ENCODE results near the gene BRIP1.

The BRIP1 gene

GRCh38 chr17:61755078-61755477 lies 108.2 kb downstream of the BRIP1 start:
- Histone ChIP-seq H3K9ac (ENCODE audit: low read depth, low read length) (no peak overlapping the region), H3K4me2 (ENCODE audit: low read length) (no peak overlapping the region), H3K9me3 (replicated peaks; ENCODE audit: low read length) (no peaks in the 10 kb centered on the region), H3K4me3 (ENCODE audit: low read length) (no peak overlapping the region), H3K36me3 (ENCODE audit: insufficient read depth, low read length) (no peaks in the 10 kb centered on the region), H3K4me1 (ENCODE audit: control insufficient read depth, insufficient read depth, low read length) (no peaks in the 10 kb centered on the region), H3K27me3 (ENCODE audit: control insufficient read depth, insufficient read depth, low read length) (no peaks in the 10 kb centered on the region)

GRCh38 chr17:61754124-61754523 lies 109.2 kb downstream of the BRIP1 start:
- Histone ChIP-seq H3K9ac (ENCODE audit: low read depth, low read length) (no peak overlapping the region), H3K4me2 (ENCODE audit: low read length) (no peak overlapping the region), H3K4me1 (ENCODE audit: control insufficient read depth, insufficient read depth, low read length) (no peaks in the 10 kb centered on the region), H3K27me3 (ENCODE audit: control insufficient read depth, insufficient read depth, low read length) (no peaks in the 10 kb centered on the region), H3K4me3 (ENCODE audit: low read length) (no peak overlapping the region), H3K36me3 (ENCODE audit: insufficient read depth, low read length) (no peaks in the 10 kb centered on the region), H3K9me3 (replicated peaks; ENCODE audit: low read length) (no peaks in the 10 kb centered on the region)

- Histone ChIP-seq H3K4me1 (ENCODE audit: control insufficient read depth, insufficient read depth, low read length) (no peaks in the 10 kb centered on the region), H3K27me3 (ENCODE audit: control insufficient read depth, insufficient read depth, low read length) (no peaks in the 10 kb centered on the region), H3K4me2 (ENCODE audit: low read length) (no peak overlapping the region), H3K4me3 (ENCODE audit: low read length) (no peak overlapping the region), H3K36me3 (ENCODE audit: insufficient read depth, low read length) (no peaks in the 10 kb centered on the region), H3K9me3 (replicated peaks; ENCODE audit: low read length) (no peaks in the 10 kb centered on the region), H3K9ac (ENCODE audit: low read depth, low read length) (no peak overlapping the region)
Observed at GRCh38 chr17:61753696-61754095, 109.6 kb downstream of the BRIP1 start.

GRCh38 chr17:61750656-61751055 lies 112.7 kb downstream of the BRIP1 start:
- H3K4me1 ChIP-seq (ENCODE audit: control insufficient read depth, insufficient read depth, low read length) = no peaks in the 10 kb centered on the region
- no peaks in the 10 kb centered on the region for H3K36me3 ChIP-seq (ENCODE audit: insufficient read depth, low read length)
- no peak overlapping the region for H3K4me2 ChIP-seq (ENCODE audit: low read length)
- no peak overlapping the region for H3K9ac ChIP-seq (ENCODE audit: low read depth, low read length)
- H3K4me3 ChIP-seq (ENCODE audit: low read length) = no peak overlapping the region
- H3K9me3 ChIP-seq (replicated peaks; ENCODE audit: low read length) = no peaks in the 10 kb centered on the region
- H3K27me3 ChIP-seq (ENCODE audit: control insufficient read depth, insufficient read depth, low read length) = no peaks in the 10 kb centered on the region

- Histone ChIP-seq H3K4me1 (ENCODE audit: control insufficient read depth, insufficient read depth, low read length) (no peaks in the 10 kb centered on the region), H3K27me3 (ENCODE audit: control insufficient read depth, insufficient read depth, low read length) (no peaks in the 10 kb centered on the region), H3K4me3 (ENCODE audit: low read length) (no peak overlapping the region), H3K4me2 (ENCODE audit: low read length) (no peak overlapping the region), H3K9me3 (replicated peaks; ENCODE audit: low read length) (no peaks in the 10 kb centered on the region), H3K36me3 (ENCODE audit: insufficient read depth, low read length) (no peaks in the 10 kb centered on the region), H3K9ac (ENCODE audit: low read depth, low read length) (no peak overlapping the region)
Observed at GRCh38 chr17:61749823-61750404, 113.4 kb downstream of the BRIP1 start.

- Histone ChIP-seq H3K9ac (ENCODE audit: low read depth, low read length) (no peak overlapping the region), H3K4me3 (ENCODE audit: low read length) (no peak overlapping the region), H3K36me3 (ENCODE audit: insufficient read depth, low read length) (no peaks in the 10 kb centered on the region), H3K4me1 (ENCODE audit: control insufficient read depth, insufficient read depth, low read length) (no peaks in the 10 kb centered on the region), H3K27me3 (ENCODE audit: control insufficient read depth, insufficient read depth, low read length) (no peaks in the 10 kb centered on the region), H3K9me3 (replicated peaks; ENCODE audit: low read length) (no peaks in the 10 kb centered on the region), H3K4me2 (ENCODE audit: low read length) (no peak overlapping the region)
Observed at GRCh38 chr17:61746248-61746985, 116.9 kb downstream of the BRIP1 start.

GRCh38 chr17:61744804-61745203 lies 118.5 kb downstream of the BRIP1 start:
- no peaks in the 10 kb centered on the region for H3K4me1 ChIP-seq (ENCODE audit: control insufficient read depth, insufficient read depth, low read length)
- H3K9ac ChIP-seq (ENCODE audit: low read depth, low read length) = no peak overlapping the region
- H3K27me3 ChIP-seq (ENCODE audit: control insufficient read depth, insufficient read depth, low read length) = no peaks in the 10 kb centered on the region
- H3K36me3 ChIP-seq (ENCODE audit: insufficient read depth, low read length) = no peaks in the 10 kb centered on the region
- no peaks in the 10 kb centered on the region for H3K9me3 ChIP-seq (replicated peaks; ENCODE audit: low read length)
- H3K4me3 ChIP-seq (ENCODE audit: low read length) = no peak overlapping the region
- no peak overlapping the region for H3K4me2 ChIP-seq (ENCODE audit: low read length)

- Histone ChIP-seq H3K9me3 (replicated peaks; ENCODE audit: low read length) (no peaks in the 10 kb centered on the region), H3K4me3 (ENCODE audit: low read length) (no peak overlapping the region), H3K4me2 (ENCODE audit: low read length) (no peak overlapping the region), H3K4me1 (ENCODE audit: control insufficient read depth, insufficient read depth, low read length) (no peaks in the 10 kb centered on the region), H3K36me3 (ENCODE audit: insufficient read depth, low read length) (no peaks in the 10 kb centered on the region), H3K9ac (ENCODE audit: low read depth, low read length) (no peak overlapping the region), H3K27me3 (ENCODE audit: control insufficient read depth, insufficient read depth, low read length) (no peaks in the 10 kb centered on the region)
Observed at GRCh38 chr17:61744252-61744651, 119.1 kb downstream of the BRIP1 start.

- no peak overlapping the region for H3K4me3 ChIP-seq (ENCODE audit: low read length)
- no peak overlapping the region for H3K9ac ChIP-seq (ENCODE audit: low read depth, low read length)
- H3K4me1 ChIP-seq (ENCODE audit: control insufficient read depth, insufficient read depth, low read length) = no peaks in the 10 kb centered on the region
- no peaks in the 10 kb centered on the region for H3K36me3 ChIP-seq (ENCODE audit: insufficient read depth, low read length)
- no peak overlapping the region for H3K4me2 ChIP-seq (ENCODE audit: low read length)
- H3K27me3 ChIP-seq (ENCODE audit: control insufficient read depth, insufficient read depth, low read length) = no peaks in the 10 kb centered on the region
- H3K9me3 ChIP-seq (replicated peaks; ENCODE audit: low read length) = no peaks in the 10 kb centered on the region
Observed at GRCh38 chr17:61743766-61744165, 119.6 kb downstream of the BRIP1 start.

GRCh38 chr17:61739002-61739401 lies 124.3 kb downstream of the BRIP1 start:
- H3K9ac ChIP-seq (ENCODE audit: low read depth, low read length) = no peak overlapping the region
- no peak overlapping the region for H3K4me3 ChIP-seq (ENCODE audit: low read length)
- H3K36me3 ChIP-seq (ENCODE audit: insufficient read depth, low read length) = peaks cover 4% of the 10 kb centered on the region
- H3K4me1 ChIP-seq (ENCODE audit: control insufficient read depth, insufficient read depth, low read length) = no peaks in the 10 kb centered on the region
- H3K9me3 ChIP-seq (replicated peaks; ENCODE audit: low read length) = no peaks in the 10 kb centered on the region
- no peak overlapping the region for H3K4me2 ChIP-seq (ENCODE audit: low read length)
- H3K27me3 ChIP-seq (ENCODE audit: control insufficient read depth, insufficient read depth, low read length) = no peaks in the 10 kb centered on the region

GRCh38 chr17:61738249-61738648 lies 125.1 kb downstream of the BRIP1 start:
- Histone ChIP-seq H3K4me1 (ENCODE audit: control insufficient read depth, insufficient read depth, low read length) (no peaks in the 10 kb centered on the region), H3K27me3 (ENCODE audit: control insufficient read depth, insufficient read depth, low read length) (no peaks in the 10 kb centered on the region), H3K9ac (ENCODE audit: low read depth, low read length) (no peak overlapping the region), H3K4me2 (ENCODE audit: low read length) (no peak overlapping the region), H3K9me3 (replicated peaks; ENCODE audit: low read length) (no peaks in the 10 kb centered on the region), H3K4me3 (ENCODE audit: low read length) (no peak overlapping the region), H3K36me3 (ENCODE audit: insufficient read depth, low read length) (peaks cover 4% of the 10 kb centered on the region)

- Histone ChIP-seq H3K27me3 (ENCODE audit: control insufficient read depth, insufficient read depth, low read length) (no peaks in the 10 kb centered on the region), H3K4me1 (ENCODE audit: control insufficient read depth, insufficient read depth, low read length) (no peaks in the 10 kb centered on the region), H3K36me3 (ENCODE audit: insufficient read depth, low read length) (peaks cover 4% of the 10 kb centered on the region), H3K4me2 (ENCODE audit: low read length) (no peak overlapping the region), H3K9ac (ENCODE audit: low read depth, low read length) (no peak overlapping the region), H3K9me3 (replicated peaks; ENCODE audit: low read length) (no peaks in the 10 kb centered on the region), H3K4me3 (ENCODE audit: low read length) (no peak overlapping the region)
Observed at GRCh38 chr17:61737820-61738219, 125.5 kb downstream of the BRIP1 start.
